Hippocampal formation (tissue), 2 donors: Measurements from ENCODE around the gene RASGRF2.
A peak's percentile ranks its signal among the peaks of the same experiment; 100 is the strongest.
"Not testable (repeated sequence)": the region's sequence is repeated elsewhere in the genome, so short reads cannot be mapped to it uniquely, and the experiment has no call there.

Experiments
- DNase-seq, 2 donors: peaks; one replicate each; lab custom pipeline; 2025; lab: John Stamatoyannopoulos, UW

The RASGRF2 gene

GRCh38 chr5:81070571-81071255, 110.5 kb downstream of the RASGRF2 start:
- no peak for DNase-seq

GRCh38 chr5:81075041-81075440, 114.9 kb downstream of the RASGRF2 start:
- no peak for DNase-seq

- no peak for DNase-seq
Measured at GRCh38 chr5:81077105-81077504, 116.9 kb downstream of the RASGRF2 start.

GRCh38 chr5:81078930-81079329, 118.8 kb downstream of the RASGRF2 start:
- no peak for DNase-seq

- peak; percentile 41 to 52 for DNase-seq
Measured at GRCh38 chr5:81080809-81081460, 120.8 kb downstream of the RASGRF2 start.

GRCh38 chr5:81081461-81081835, 121.3 kb downstream of the RASGRF2 start:
- peak; percentile 52 to 60 for DNase-seq

- no peak for DNase-seq
Measured at GRCh38 chr5:81086881-81087281, 126.7 kb downstream of the RASGRF2 start.

GRCh38 chr5:81091199-81091598, 131.0 kb downstream of the RASGRF2 start:
- no peak for DNase-seq

- DNase-seq = no peak
Measured at GRCh38 chr5:81093536-81094196, 133.5 kb downstream of the RASGRF2 start.

- DNase-seq = no peak
Measured at GRCh38 chr5:81095835-81096234, 135.7 kb downstream of the RASGRF2 start.

GRCh38 chr5:81097713-81098112, 137.6 kb downstream of the RASGRF2 start:
- no peak for DNase-seq

GRCh38 chr5:81105261-81105877, 145.2 kb downstream of the RASGRF2 start:
- DNase-seq = no peak

- DNase-seq = no peak
Measured at GRCh38 chr5:81115261-81115660, 155.1 kb downstream of the RASGRF2 start.

- DNase-seq = no peak
Measured at GRCh38 chr5:81117566-81117965, 157.4 kb downstream of the RASGRF2 start.

- DNase-seq = no peak
Measured at GRCh38 chr5:81121273-81121672, 161.1 kb downstream of the RASGRF2 start.

- DNase-seq = peak in 1 of 2 donors; percentile 26
Measured at GRCh38 chr5:81121836-81122630, 161.9 kb downstream of the RASGRF2 start.

- not testable (repeated sequence) for DNase-seq
Measured at GRCh38 chr5:81124689-81125088, 164.5 kb downstream of the RASGRF2 start.

- DNase-seq = no peak
Measured at GRCh38 chr5:81125959-81126358, 165.8 kb downstream of the RASGRF2 start.

GRCh38 chr5:81128416-81128815, 168.3 kb downstream of the RASGRF2 start:
- DNase-seq = no peak

GRCh38 chr5:81132381-81132780, 172.2 kb downstream of the RASGRF2 start:
- no peak for DNase-seq

- no peak for DNase-seq
Measured at GRCh38 chr5:81134066-81134465, 173.9 kb downstream of the RASGRF2 start.

- no peak for DNase-seq
Measured at GRCh38 chr5:81134566-81134965, 174.4 kb downstream of the RASGRF2 start.
